NT2/D1 (cell line): ENCODE data around the gene FRYL.

Experiments used
- DNase-seq: peaks from one replicate; pipeline ENCODE4 v3.0.0-alpha.2; 2011; ENCODE audit warnings: low read depth, low spot score
- H3K27me3 ChIP-seq: 2 replicates; pipeline ENCODE4 v1.6.0; 2011; ENCODE audit warnings: mild to moderate bottlenecking; ENCODE audit not compliant: insufficient read length, insufficient read depth
- H3K36me3 ChIP-seq: 2 replicates; pipeline ENCODE4 v1.6.1; 2011; ENCODE audit warnings: mild to moderate bottlenecking, low read length, mixed read lengths; ENCODE audit not compliant: insufficient read depth, insufficient read length
- H3K4me1 ChIP-seq: 2 replicates; pipeline ENCODE4 v1.5.1; 2011; ENCODE audit not compliant: insufficient read depth, insufficient read length
- H3K4me3 ChIP-seq: 2 replicates; pipeline ENCODE4 v1.5.1; 2011; ENCODE audit warnings: low read depth; ENCODE audit not compliant: insufficient read length
- H3K9ac ChIP-seq: 2 replicates; pipeline ENCODE4 v1.6.0; 2011; ENCODE audit warnings: low read depth; ENCODE audit not compliant: insufficient read length
- H3K9me3 ChIP-seq: 2 replicates; pipeline ENCODE4 v1.5.1; 2011; ENCODE audit warnings: mild to moderate bottlenecking, low read length; ENCODE audit not compliant: insufficient read depth
- SUZ12 ChIP-seq: IDR thresholded peaks from 2 replicates; pipeline ENCODE4 v1.6.1; 2011; ENCODE audit not compliant: insufficient read length, insufficient read depth; ENCODE audit errors: extremely low read depth
- YY1 ChIP-seq: IDR thresholded peaks from 2 replicates; pipeline ENCODE4 v1.6.1; 2011; ENCODE audit not compliant: insufficient read length, insufficient read depth
- ZNF274 ChIP-seq: IDR thresholded peaks from 2 replicates; pipeline ENCODE4 v1.6.1; 2011; ENCODE audit warnings: mild to moderate bottlenecking, low read depth, low read length

The FRYL gene

GRCh38 chr4:48571471-48571870 is 208.6 kb downstream of the FRYL start:
- Histone ChIP-seq H3K9me3 (no peaks in the 10 kb centered on the region), H3K9ac (no peak overlapping the region), H3K4me1 (no peaks in the 10 kb centered on the region), H3K27me3 (no peaks in the 10 kb centered on the region), H3K4me3 (no peak overlapping the region), H3K36me3 (peaks cover 37% of the 10 kb centered on the region)
- no peak for TF ChIP-seq SUZ12
- DNase-seq: no peak

- TF ChIP-seq YY1 (no peak), ZNF274 (no peak), SUZ12 (no peak)
- no peaks in the 10 kb centered on the region for H3K9me3 ChIP-seq
- no peak overlapping the region for H3K4me3 ChIP-seq
- no peak overlapping the region for H3K9ac ChIP-seq
- no peak for DNase-seq
- H3K4me1 ChIP-seq: no peaks in the 10 kb centered on the region
- peaks cover 37% of the 10 kb centered on the region for H3K36me3 ChIP-seq
- H3K27me3 ChIP-seq: no peaks in the 10 kb centered on the region
These were observed 209.3 kb downstream of the FRYL start for GRCh38 chr4:48570646-48571220.

- no peak for DNase-seq
- Histone ChIP-seq H3K4me3 (no peak overlapping the region), H3K9me3 (no peaks in the 10 kb centered on the region), H3K4me1 (no peaks in the 10 kb centered on the region), H3K36me3 (peaks cover 40% of the 10 kb centered on the region), H3K9ac (no peak overlapping the region), H3K27me3 (no peaks in the 10 kb centered on the region)
- TF ChIP-seq ZNF274: no peak
- TF ChIP-seq SUZ12: no peak
- no peak for TF ChIP-seq YY1
These were observed 214.1 kb downstream of the FRYL start for GRCh38 chr4:48566034-48566384.

GRCh38 chr4:48565362-48566033 is 214.6 kb downstream of the FRYL start:
- Histone ChIP-seq H3K36me3 (peaks cover 39% of the 10 kb centered on the region), H3K9ac (no peak overlapping the region), H3K9me3 (no peaks in the 10 kb centered on the region), H3K27me3 (no peaks in the 10 kb centered on the region), H3K4me3 (no peak overlapping the region), H3K4me1 (no peaks in the 10 kb centered on the region)
- DNase-seq: no peak
- TF ChIP-seq YY1: no peak
- TF ChIP-seq SUZ12: no peak
- no peak for TF ChIP-seq ZNF274

GRCh38 chr4:48564151-48564550 is 215.9 kb downstream of the FRYL start:
- H3K9me3 ChIP-seq: no peaks in the 10 kb centered on the region
- no peaks in the 10 kb centered on the region for H3K4me1 ChIP-seq
- no peak for DNase-seq
- no peaks in the 10 kb centered on the region for H3K27me3 ChIP-seq
- H3K4me3 ChIP-seq: no peak overlapping the region
- H3K9ac ChIP-seq: no peak overlapping the region
- TF ChIP-seq YY1: no peak
- no peak for TF ChIP-seq SUZ12
- no peak for TF ChIP-seq ZNF274
- peaks cover 32% of the 10 kb centered on the region for H3K36me3 ChIP-seq

- no peaks in the 10 kb centered on the region for H3K27me3 ChIP-seq
- no peak overlapping the region for H3K9ac ChIP-seq
- H3K4me3 ChIP-seq: no peak overlapping the region
- peaks cover 5% of the 10 kb centered on the region; the same call in 1 of the 2 replicates for H3K9me3 ChIP-seq
- H3K36me3 ChIP-seq: peaks cover 47% of the 10 kb centered on the region
- no peaks in the 10 kb centered on the region for H3K4me1 ChIP-seq
- TF ChIP-seq YY1 (no peak), SUZ12 (no peak), ZNF274 (no peak)
- DNase-seq: no peak
These were observed 221.3 kb downstream of the FRYL start for GRCh38 chr4:48558819-48559218.

- no peaks in the 10 kb centered on the region for H3K27me3 ChIP-seq
- H3K9me3 ChIP-seq: peaks cover 5% of the 10 kb centered on the region; the same call in 1 of the 2 replicates
- no peak overlapping the region for H3K4me3 ChIP-seq
- no peak for DNase-seq
- TF ChIP-seq ZNF274 (no peak), YY1 (no peak), SUZ12 (no peak)
- H3K9ac ChIP-seq: no peak overlapping the region
- peaks cover 45% of the 10 kb centered on the region for H3K36me3 ChIP-seq
- no peaks in the 10 kb centered on the region for H3K4me1 ChIP-seq
These were observed 222.1 kb downstream of the FRYL start for GRCh38 chr4:48558026-48558425.
